Activated B cell treated with CpG ODN at 0.5 μM for 24 hours (primary cell): ENCODE data around the gene SSBP2. TPM values are rescaled to one million over a fixed set of nuclear protein-coding genes. Genes with fewer than 3 reads are reported as not detected.

Experiments used
- ATAC-seq: fragments of 200-7000 bp; cut with Tn5 transposase; one replicate; pipeline ENCODE4 v1.10.0; 2021; ENCODE audit warnings: low read depth, mild to moderate bottlenecking, moderate library complexity
- CTCF ChIA-PET: fragments of 350-600 bp; sonication (Branson Sonifier 250); formaldehyde crosslinking; loops from one replicate; lab custom pipeline; 2021; ENCODE audit warnings: antibody characterized with exemption; lab: Charles Lee
- POLR2A ChIA-PET: fragments of 350-600 bp; sonication (Branson Sonifier 250); formaldehyde crosslinking; loops from one replicate; lab custom pipeline; 2021; ENCODE audit warnings: antibody characterized with exemption; lab: Charles Lee
- DNase-seq: peaks from one replicate; pipeline ENCODE4 v3.0.0; 2022
- H3K27ac Mint-ChIP-seq: one replicate; pipeline ENCODE4 v1.8.0; 2020; ENCODE audit warnings: mixed read lengths
- H3K27me3 Mint-ChIP-seq: one replicate; pipeline ENCODE4 v1.8.0; 2021; ENCODE audit warnings: mixed read lengths
- H3K36me3 Mint-ChIP-seq: one replicate; pipeline ENCODE4 v1.8.0; 2021; ENCODE audit warnings: low read depth, mixed read lengths
- H3K4me1 Mint-ChIP-seq: one replicate; pipeline ENCODE4 v1.8.0; 2021; ENCODE audit warnings: mixed read lengths
- H3K4me3 Mint-ChIP-seq: one replicate; pipeline ENCODE4 v1.8.0; 2020; ENCODE audit warnings: mild to moderate bottlenecking, mixed read lengths
- H3K9me3 Mint-ChIP-seq: one replicate; pipeline ENCODE4 v1.8.0; 2020; ENCODE audit warnings: mixed read lengths
- intact Hi-C: fragments of 100-400 bp; cut with micrococcal nuclease; formaldehyde crosslinking; loops from one replicate; pipeline ENCODE4 v1.15.1; 2024
- total RNA-seq: library from RNA; stranded (reverse); gene quantifications from 2 replicates; pipeline ENCODE4 v1.2.3, GENCODE V29; 2022
- TF ChIP-seq, protein P1 (sequence below): fragments of 200-600 bp; IDR thresholded peaks from one replicate; pipeline ENCODE4 v1.8.0; 2022; ENCODE audit warnings: antibody characterized with exemption, mild to moderate bottlenecking

SSBP2 gene
- total RNA-seq, 1 donor from 2014 or later: 26.2 TPM

DNA sequence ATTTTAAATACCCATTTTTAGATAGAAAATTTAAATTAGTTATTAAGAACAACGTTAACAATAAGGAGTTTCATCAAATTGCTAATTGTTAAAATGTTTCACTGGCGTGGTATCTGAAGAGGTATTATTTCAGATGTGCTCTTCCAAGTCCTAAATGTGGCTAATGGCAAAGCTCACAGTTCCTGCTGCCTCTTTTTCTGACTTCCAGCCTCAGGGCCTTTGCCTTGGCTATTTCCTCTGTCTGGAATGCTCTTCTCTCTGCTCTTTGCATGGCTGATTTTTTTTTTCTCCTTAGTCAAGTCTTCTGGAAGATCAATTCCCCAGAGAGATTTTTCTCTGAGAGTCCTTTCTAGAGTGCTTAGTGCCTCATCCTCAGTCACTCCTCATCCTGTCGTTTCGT is 9.6 kb upstream of the SSBP2 start:
- ChIA-PET CTCF (no interaction called here), POLR2A (interaction anchor here (1.4 kb wide), 1 partner anchor 9 kb away, joined by 7 read pairs; the partner anchor contains the start of gene SSBP2)
- no peak for ATAC-seq
- Mint-ChIP-seq H3K27me3 (peaks cover 1% of the 10 kb centered on the region), H3K27ac (no peak overlapping the region), H3K9me3 (no peaks in the 10 kb centered on the region), H3K4me1 (peaks cover 5% of the 10 kb centered on the region), H3K36me3 (no peaks in the 10 kb centered on the region), H3K4me3 (no peak overlapping the region)
- intact Hi-C loops: no loop called here
- TF ChIP-seq, protein P1, sequence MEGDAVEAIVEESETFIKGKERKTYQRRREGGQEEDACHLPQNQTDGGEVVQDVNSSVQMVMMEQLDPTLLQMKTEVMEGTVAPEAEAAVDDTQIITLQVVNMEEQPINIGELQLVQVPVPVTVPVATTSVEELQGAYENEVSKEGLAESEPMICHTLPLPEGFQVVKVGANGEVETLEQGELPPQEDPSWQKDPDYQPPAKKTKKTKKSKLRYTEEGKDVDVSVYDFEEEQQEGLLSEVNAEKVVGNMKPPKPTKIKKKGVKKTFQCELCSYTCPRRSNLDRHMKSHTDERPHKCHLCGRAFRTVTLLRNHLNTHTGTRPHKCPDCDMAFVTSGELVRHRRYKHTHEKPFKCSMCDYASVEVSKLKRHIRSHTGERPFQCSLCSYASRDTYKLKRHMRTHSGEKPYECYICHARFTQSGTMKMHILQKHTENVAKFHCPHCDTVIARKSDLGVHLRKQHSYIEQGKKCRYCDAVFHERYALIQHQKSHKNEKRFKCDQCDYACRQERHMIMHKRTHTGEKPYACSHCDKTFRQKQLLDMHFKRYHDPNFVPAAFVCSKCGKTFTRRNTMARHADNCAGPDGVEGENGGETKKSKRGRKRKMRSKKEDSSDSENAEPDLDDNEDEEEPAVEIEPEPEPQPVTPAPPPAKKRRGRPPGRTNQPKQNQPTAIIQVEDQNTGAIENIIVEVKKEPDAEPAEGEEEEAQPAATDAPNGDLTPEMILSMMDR: no peak
- DNase-seq: no peak

DNA sequence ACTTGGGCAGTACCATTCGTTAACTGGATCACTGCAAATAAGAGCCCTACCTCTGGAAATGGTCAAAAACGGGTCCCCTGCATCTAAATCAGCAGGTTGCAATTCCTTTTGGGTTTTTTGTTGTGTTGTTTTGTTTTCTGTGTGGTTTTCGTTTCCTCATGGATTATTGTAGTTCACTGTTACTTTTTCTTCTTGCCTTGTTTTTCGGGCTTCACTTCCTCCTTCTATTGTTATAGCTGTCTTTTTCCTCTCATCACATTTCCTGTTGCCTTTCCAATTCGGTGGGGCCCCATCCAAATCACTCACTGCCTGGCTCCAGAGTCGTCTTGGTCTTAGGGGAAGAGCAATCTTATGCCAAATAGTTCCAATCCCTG is 8.7 kb upstream of the SSBP2 start:
- Mint-ChIP-seq H3K4me3 (no peak overlapping the region), H3K9me3 (no peaks in the 10 kb centered on the region), H3K27ac (no peak overlapping the region), H3K27me3 (peaks cover 1% of the 10 kb centered on the region), H3K36me3 (no peaks in the 10 kb centered on the region), H3K4me1 (peaks cover 5% of the 10 kb centered on the region)
- intact Hi-C loops: loop anchor here (10.0 kb wide), 2 partner anchors 1315 to 1355 kb away; partner anchors contain the start of genes TMEM167A, XRCC4 and ZFYVE16
- ChIA-PET CTCF (no interaction called here), POLR2A (interaction anchor here (0.6 kb wide), 1 partner anchor 29 kb away, joined by 3 read pairs; no protein-coding TSS in a partner anchor)
- TF ChIP-seq, protein P1: no peak
- DNase-seq (no peak), ATAC-seq (no peak)

DNA sequence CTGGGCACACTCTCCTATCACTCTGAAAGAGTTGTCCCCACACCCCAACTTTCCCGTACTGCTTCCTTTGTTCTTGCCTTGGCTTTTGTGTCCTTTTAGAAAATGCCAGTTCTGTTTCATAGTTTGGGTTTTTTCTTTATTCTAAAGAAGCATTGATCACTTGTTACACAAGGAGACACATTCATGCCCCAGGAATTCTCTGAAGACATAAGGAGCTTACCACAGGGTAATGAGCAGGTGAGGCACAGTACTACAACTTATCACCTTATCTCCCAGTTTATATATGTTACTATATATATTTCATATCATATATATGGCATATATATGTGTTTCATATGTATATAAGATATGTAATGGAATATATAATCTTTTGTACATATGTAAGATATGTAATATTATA is 6.5 kb upstream of the SSBP2 start:
- CTCF ChIA-PET: no interaction called here
- DNase-seq (no peak), ATAC-seq (no peak)
- Mint-ChIP-seq H3K27ac (no peak overlapping the region), H3K27me3 (peaks cover 1% of the 10 kb centered on the region), H3K4me3 (no peak overlapping the region), H3K9me3 (no peaks in the 10 kb centered on the region), H3K36me3 (no peaks in the 10 kb centered on the region), H3K4me1 (peaks cover 5% of the 10 kb centered on the region)
- POLR2A ChIA-PET: no interaction called here
- TF ChIP-seq, protein P1: no peak
- intact Hi-C loops: loop anchor here (10.0 kb wide), 2 partner anchors 1317 to 1353 kb away; partner anchors contain the start of genes TMEM167A, XRCC4 and ZFYVE16

DNA sequence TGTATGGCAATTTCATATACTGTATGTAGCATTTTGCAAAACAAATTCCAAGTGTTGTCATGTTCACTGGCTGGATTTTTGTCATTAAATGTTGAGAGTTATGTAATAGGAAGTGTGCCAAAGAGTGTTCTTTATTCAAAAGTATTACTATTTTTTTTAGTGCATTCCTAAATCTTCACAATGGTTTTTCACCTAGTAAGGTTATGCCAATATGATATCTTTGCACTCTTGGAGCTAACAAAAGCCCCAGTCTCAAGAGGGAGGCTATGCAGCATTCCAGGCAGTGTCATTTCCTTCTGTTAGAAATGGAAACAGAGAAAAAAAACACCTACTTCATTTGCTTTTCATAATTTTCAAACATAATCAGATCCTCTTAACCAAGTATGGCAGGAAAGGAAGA is 5.1 kb upstream of the SSBP2 start:
- Mint-ChIP-seq H3K4me1 (peaks cover 8% of the 10 kb centered on the region), H3K27me3 (peaks cover 1% of the 10 kb centered on the region), H3K36me3 (peaks cover under 1% of the 10 kb centered on the region), H3K4me3 (no peak overlapping the region), H3K9me3 (no peaks in the 10 kb centered on the region), H3K27ac (no peak overlapping the region)
- CTCF ChIA-PET: no interaction called here
- ATAC-seq (no peak), DNase-seq (no peak)
- intact Hi-C loops: loop anchor here (10.0 kb wide), 2 partner anchors 1319 to 1351 kb away; partner anchors contain the start of genes TMEM167A, XRCC4 and ZFYVE16
- POLR2A ChIA-PET: interaction anchor here (1.4 kb wide), 1 partner anchor 24 kb away, joined by 3 read pairs; no protein-coding TSS in a partner anchor
- TF ChIP-seq, protein P1: no peak

DNA sequence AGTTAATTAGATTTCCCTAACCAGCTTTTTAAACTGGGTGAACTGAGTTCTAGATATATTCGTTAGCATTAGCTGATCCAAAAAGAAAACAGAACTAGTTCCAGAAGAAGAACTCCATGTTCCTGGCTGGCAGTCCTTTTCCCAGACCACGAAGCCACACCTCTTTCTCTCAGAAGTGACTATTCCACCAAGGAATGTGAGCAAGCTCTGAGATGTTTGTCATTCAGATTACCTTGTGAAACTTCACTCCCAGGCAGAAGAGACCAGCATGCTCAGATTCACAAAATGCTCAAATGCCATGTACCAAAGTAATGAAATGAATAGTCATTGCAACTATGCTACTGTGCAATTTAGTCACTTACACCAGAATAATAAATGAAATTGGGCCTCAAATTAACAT is 4.4 kb upstream of the SSBP2 start:
- TF ChIP-seq, protein P1: no peak

More for the DNA sequence above, 4.4 kb upstream of the SSBP2 start:
- Mint-ChIP-seq H3K27me3 (peaks cover 1% of the 10 kb centered on the region), H3K36me3 (peaks cover 4% of the 10 kb centered on the region), H3K4me3 (no peak overlapping the region), H3K9me3 (no peaks in the 10 kb centered on the region), H3K27ac (no peak overlapping the region), H3K4me1 (peaks cover 8% of the 10 kb centered on the region)
- DNase-seq: no peak
- POLR2A ChIA-PET: interaction anchor here (1.4 to 7.1 kb wide), 2 partner anchors 24 to 96 kb away, joined by 3 to 285 read pairs; no protein-coding TSS in a partner anchor
- intact Hi-C loops: loop anchor here (10.0 kb wide), 2 partner anchors 1319 to 1351 kb away; partner anchors contain the start of genes TMEM167A, XRCC4 and ZFYVE16
- no peak for ATAC-seq
- CTCF ChIA-PET: no interaction called here
